ENCODE measurements around the gene PTGES2.

DNA sequence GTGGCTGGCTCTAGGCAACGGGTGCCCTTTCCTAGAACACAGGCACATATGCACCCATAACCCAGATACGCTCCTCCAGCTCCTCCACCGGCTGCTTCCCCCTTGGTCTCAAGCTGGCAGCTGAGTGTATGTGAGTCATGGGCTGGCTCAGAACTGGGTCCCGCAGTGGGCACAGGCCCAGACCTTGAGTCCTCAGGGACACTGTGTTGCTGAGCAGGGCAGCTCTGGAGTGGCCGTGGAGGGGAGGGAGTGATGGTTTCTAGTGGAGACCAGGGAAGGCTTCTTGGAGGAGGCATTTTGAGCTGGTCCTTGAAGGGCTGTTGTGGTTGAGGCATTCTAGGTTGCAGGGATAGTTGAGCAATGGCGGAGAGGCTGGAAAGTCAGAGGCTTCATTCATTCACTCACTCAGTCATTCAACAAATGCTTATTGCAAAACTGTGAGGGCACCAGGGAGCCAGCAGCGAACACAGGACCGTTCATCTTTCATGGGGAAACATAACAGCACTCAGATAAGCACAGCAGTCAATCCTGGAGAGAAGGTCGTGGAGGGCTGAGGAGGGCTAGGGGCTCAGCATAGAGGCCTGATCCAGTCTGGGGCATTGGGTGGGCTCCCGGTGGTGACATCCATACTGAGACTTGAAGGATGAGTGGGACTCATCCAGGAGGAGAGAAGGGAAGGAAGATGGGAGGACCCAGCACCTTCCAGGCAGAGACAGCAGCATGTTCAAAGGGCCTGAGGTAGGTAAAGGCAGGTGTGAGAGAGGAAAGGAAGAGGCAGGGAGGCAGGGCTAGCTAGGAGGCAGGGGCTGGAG is 34.9 kb upstream of the PTGES2 start:
- TF ChIP-seq POLR2A (IDR thresholded peaks at IDR 0.05; ENCODE audit: low read depth, low read length): no peak
- TF ChIP-seq POLR2AphosphoS5 (IDR thresholded peaks at IDR 0.05; ENCODE audit: low read depth, low read length): no peak
- TF ChIP-seq TAF1 (IDR thresholded peaks at IDR 0.05; ENCODE audit: low read depth, low read length): no peak
- no peak for TF ChIP-seq POU2F2 (IDR thresholded peaks at IDR 0.05; ENCODE audit: low read depth, low read length)
- TF ChIP-seq PAX5 (IDR thresholded peaks at IDR 0.05; ENCODE audit: insufficient read depth, low read length, severe bottlenecking): no peak
